ENCODE measurements around the gene HDAC10.

DNA sequence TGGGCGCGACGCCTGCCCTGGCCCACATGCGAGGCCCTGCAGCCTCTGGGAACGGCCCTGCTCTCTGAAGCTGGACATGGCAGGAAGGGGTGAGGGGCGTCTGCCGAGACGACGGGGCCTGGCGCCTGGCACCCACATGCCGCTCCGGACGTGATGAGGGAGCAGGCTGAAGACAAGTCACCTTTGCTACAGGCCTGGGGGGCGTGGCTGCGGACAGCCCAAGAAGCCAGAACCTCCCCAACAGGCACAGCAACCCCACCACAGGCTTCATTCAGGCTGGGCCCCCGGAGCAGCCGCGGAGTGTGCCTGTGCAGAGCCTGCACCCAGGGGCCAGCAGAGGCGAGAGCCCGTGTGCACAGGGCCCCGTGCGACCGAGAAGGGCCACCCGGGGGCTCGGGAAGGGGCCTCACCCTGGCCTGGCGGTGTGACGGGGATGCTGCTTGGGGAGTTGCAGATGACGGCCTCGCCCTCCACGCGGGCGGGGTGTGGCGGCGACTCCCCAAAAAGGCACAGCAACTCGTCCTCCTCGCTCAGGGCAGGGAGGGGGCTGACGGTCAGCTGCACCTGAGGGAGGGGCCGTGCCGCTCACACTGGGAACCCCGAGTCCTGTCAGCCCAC is 35.7 kb upstream of the HDAC10 start:
- TF ChIP-seq POLR2AphosphoS5 (IDR thresholded peaks at IDR 0.05; ENCODE audit: low read depth, low read length) (no peak), FOXP2 (optimal IDR thresholded peaks at IDR 0.05; ENCODE audit: borderline replicate concordance, extremely low read depth, extremely low read length, insufficient read depth) (no peak)
